ENCODE data around the gene MCCC2.
"Not testable (repeated sequence)": the region's sequence is repeated elsewhere in the genome, so short reads cannot be mapped to it uniquely, and the experiment has no call there.

MCCC2 gene

GRCh38 chr5:71663191-71663969 lies 76.2 kb downstream of the MCCC2 start:
- DNase-seq = no peak

GRCh38 chr5:71664615-71665014 lies 77.5 kb downstream of the MCCC2 start:
- not testable (repeated sequence) for DNase-seq

GRCh38 chr5:71666321-71666720 lies 79.2 kb downstream of the MCCC2 start:
- no peak for DNase-seq

- no peak for DNase-seq
Observed at GRCh38 chr5:71677977-71678376, 90.8 kb downstream of the MCCC2 start.

- no peak for DNase-seq
Observed at GRCh38 chr5:71679714-71680113, 92.6 kb downstream of the MCCC2 start.

- no peak for DNase-seq
Observed at GRCh38 chr5:71680510-71680909, 93.4 kb downstream of the MCCC2 start.

GRCh38 chr5:71681296-71681695 lies 94.2 kb downstream of the MCCC2 start:
- no peak for DNase-seq

GRCh38 chr5:71684309-71684708 lies 97.2 kb downstream of the MCCC2 start:
- no peak for DNase-seq

- no peak for DNase-seq
Observed at GRCh38 chr5:71693828-71694427, 106.8 kb downstream of the MCCC2 start.

GRCh38 chr5:71695071-71695470 lies 107.9 kb downstream of the MCCC2 start:
- no peak for DNase-seq

- no peak for DNase-seq
Observed at GRCh38 chr5:71695595-71695994, 108.5 kb downstream of the MCCC2 start.

- DNase-seq = no peak
Observed at GRCh38 chr5:71697967-71698366, 110.8 kb downstream of the MCCC2 start.

- no peak for DNase-seq
Observed at GRCh38 chr5:71699233-71699632, 112.1 kb downstream of the MCCC2 start.

- DNase-seq = no peak
Observed at GRCh38 chr5:71699751-71700150, 112.6 kb downstream of the MCCC2 start.

GRCh38 chr5:71700803-71701202 lies 113.7 kb downstream of the MCCC2 start:
- DNase-seq = no peak

GRCh38 chr5:71701407-71701806 lies 114.3 kb downstream of the MCCC2 start:
- no peak for DNase-seq

- no peak for DNase-seq
Observed at GRCh38 chr5:71703941-71704340, 116.8 kb downstream of the MCCC2 start.

GRCh38 chr5:71705421-71705820 lies 118.3 kb downstream of the MCCC2 start:
- no peak for DNase-seq

GRCh38 chr5:71706906-71707305 lies 119.8 kb downstream of the MCCC2 start:
- no peak for DNase-seq
